ENCODE measurements around the gene MYH7. TPM values are rescaled to one million over a fixed set of nuclear protein-coding genes. Genes with fewer than 3 reads are reported as not detected.

MYH7 gene
- total RNA-seq, 2 experiments from 2014 or later, result 0.09 to 0.16 TPM

- Mint-ChIP-seq H3K27ac (no peak overlapping the region), H3K27me3 (peaks cover 17% of the 10 kb centered on the region), H3K4me1 (peaks cover 7% of the 10 kb centered on the region), H3K36me3 (no peaks in the 10 kb centered on the region), H3K4me3 (no peak overlapping the region), H3K9me3 (ENCODE audit: low read depth) (no peaks in the 10 kb centered on the region)
- CTCF ChIA-PET, result no interaction called here
- peak; percentile 20 for ATAC-seq
- no peak for DNase-seq
Measured at GRCh38 chr14:23371865-23372264, 63.6 kb downstream of the MYH7 start.

GRCh38 chr14:23370221-23370620 is 65.2 kb downstream of the MYH7 start:
- no peak overlapping the region for H3K4me3 Mint-ChIP-seq

GRCh38 chr14:23366426-23366921 is 69.0 kb downstream of the MYH7 start:
- DNase-seq, result no peak
- no peaks in the 10 kb centered on the region for H3K9me3 Mint-ChIP-seq (ENCODE audit: low read depth)
- peaks cover 4% of the 10 kb centered on the region for H3K4me1 Mint-ChIP-seq
- CTCF ChIA-PET, result interaction anchor here (0.6 to 1.7 kb wide), 2 partner anchors 11 to 183 kb away, joined by 3 read pairs; partner anchors contain the start of genes CMTM5 and SLC7A8
- H3K36me3 Mint-ChIP-seq, result no peaks in the 10 kb centered on the region
- ATAC-seq, result no peak
- no peak overlapping the region for H3K27ac Mint-ChIP-seq
- no peak overlapping the region for H3K4me3 Mint-ChIP-seq
- peaks cover 41% of the 10 kb centered on the region for H3K27me3 Mint-ChIP-seq

More at GRCh38 chr14:23370221-23370620, 65.2 kb downstream of the MYH7 start:
- Mint-ChIP-seq H3K27me3 (peaks cover 24% of the 10 kb centered on the region), H3K4me1 (peaks cover 7% of the 10 kb centered on the region), H3K27ac (no peak overlapping the region), H3K36me3 (no peaks in the 10 kb centered on the region), H3K9me3 (ENCODE audit: low read depth) (no peaks in the 10 kb centered on the region)
- DNase-seq (no peak), ATAC-seq (no peak)
- CTCF ChIA-PET, result interaction anchor here (1.3 to 3.4 kb wide), 3 partner anchors 10 to 249 kb away, joined by 4 to 24 read pairs (median 7); no protein-coding TSS in a partner anchor

GRCh38 chr14:23365732-23366425 is 69.6 kb downstream of the MYH7 start:
- no peak for DNase-seq
- CTCF ChIA-PET, result no interaction called here
- H3K36me3 Mint-ChIP-seq, result no peaks in the 10 kb centered on the region
- H3K9me3 Mint-ChIP-seq (ENCODE audit: low read depth), result no peaks in the 10 kb centered on the region
- ATAC-seq, result no peak
- peaks cover 40% of the 10 kb centered on the region for H3K27me3 Mint-ChIP-seq
- H3K4me1 Mint-ChIP-seq, result peaks cover 3% of the 10 kb centered on the region
- no peak overlapping the region for H3K4me3 Mint-ChIP-seq
- no peak overlapping the region for H3K27ac Mint-ChIP-seq

GRCh38 chr14:23365036-23365731 is 70.3 kb downstream of the MYH7 start, which contains the start of gene EFS:
Gene EFS, minus strand, starts transcription at chr14:23365172. Its CDS starts 147 bp downstream, at chr14:23365025.
- CTCF ChIA-PET, result no interaction called here
- H3K9me3 Mint-ChIP-seq (ENCODE audit: low read depth), result no peaks in the 10 kb centered on the region
- H3K27me3 Mint-ChIP-seq, result peaks cover 40% of the 10 kb centered on the region
- no peak within 1 kb of the TSS for H3K27ac Mint-ChIP-seq
- DNase-seq (no peak), ATAC-seq (no peak)
- H3K36me3 Mint-ChIP-seq, result no peaks in the 10 kb centered on the region
- H3K4me1 Mint-ChIP-seq, result peaks cover 3% of the 10 kb centered on the region
- no peak within 1 kb of the TSS for H3K4me3 Mint-ChIP-seq

GRCh38 chr14:23364164-23365035 is 71.1 kb downstream of the MYH7 start:
- H3K4me3 Mint-ChIP-seq, result no peak overlapping the region
- DNase-seq, result no peak
- CTCF ChIA-PET, result no interaction called here

More at GRCh38 chr14:23364164-23365035, 71.1 kb downstream of the MYH7 start:
- Mint-ChIP-seq H3K36me3 (no peaks in the 10 kb centered on the region), H3K27ac (no peak overlapping the region), H3K4me1 (peaks cover 3% of the 10 kb centered on the region), H3K9me3 (ENCODE audit: low read depth) (no peaks in the 10 kb centered on the region), H3K27me3 (peaks cover 40% of the 10 kb centered on the region)
- no peak for ATAC-seq

Small RNA genes lying within 50 kb of the gene (microRNA-seq; reads per million reads assigned to microRNA genes)
- gene MIR208A, result 7.7 reads per million, percentile 23 among the genes with 10 or more reads in this experiment
- 4.3 reads per million, percentile 5 among the genes with 10 or more reads in this experiment for gene MIR208B

Other genes starting within 250 kb of the MYH7 start
- not detected for gene RNF212B, start 197.7 kb downstream of the MYH7 start, total RNA-seq
- 10 to 100 TPM; 11.4 to 12.4 TPM for gene HOMEZ, start 149.5 kb downstream of the MYH7 start, total RNA-seq
- gene PPP1R3E, start 132.8 kb downstream of the MYH7 start, total RNA-seq, result 10 to 100 TPM; 22.0 to 27.4 TPM
- gene BCL2L2, start 128.8 kb downstream of the MYH7 start, total RNA-seq, result 1 to 10 TPM; 3.1 to 3.7 TPM
- 100 to 1,000 TPM; 225 to 269 TPM for gene PABPN1, start 114.2 kb downstream of the MYH7 start, total RNA-seq
- gene SLC22A17, start 82.8 kb downstream of the MYH7 start, total RNA-seq, result 1 to 10 TPM; 1.7 to 2.8 TPM
- not detected for gene EFS, start 70.5 kb downstream of the MYH7 start, total RNA-seq
- not detected for gene IL25, start 62.9 kb downstream of the MYH7 start, total RNA-seq
- gene CMTM5, start 58.6 kb downstream of the MYH7 start, total RNA-seq, result not detected
- 1 to 10 TPM in 1 of 2 experiments, under 1 TPM in 1; 0.23 to 1.0 TPM for gene MYH6, start 27.4 kb downstream of the MYH7 start, total RNA-seq
- gene NGDN, start 34.0 kb upstream of the MYH7 start, total RNA-seq, result 10 to 100 TPM; 42.7 to 53.0 TPM
- gene ZFHX2, start 116.1 kb upstream of the MYH7 start, total RNA-seq, result 1 to 10 TPM; 1.8 to 2.7 TPM
- 10 to 100 TPM; 13.5 to 15.6 TPM for gene THTPA, start 120.6 kb upstream of the MYH7 start, total RNA-seq
- gene AP1G2, start 132.1 kb upstream of the MYH7 start, total RNA-seq, result 100 to 1,000 TPM; 222 to 294 TPM
- under 1 TPM in 1 of 2 experiments, not detected in 1; 0.77 TPM for gene JPH4, start 143.1 kb upstream of the MYH7 start, total RNA-seq
- 1 to 10 TPM; 1.1 to 2.7 TPM for gene DHRS2, start 200.7 kb upstream of the MYH7 start, total RNA-seq